HG03139 (cell line): ENCODE results near the gene KLLN.
A peak's percentile ranks its signal among the peaks of the same experiment; 100 is the strongest.
"Not testable (repeated sequence)": the region's sequence is repeated elsewhere in the genome, so short reads cannot be mapped to it uniquely, and the experiment has no call there.

Source experiments
- ATAC-seq: cut with Tn5 transposase; IDR thresholded peaks from one replicate; pipeline ENCODE4 v1.9.1; 2021; ENCODE audit not compliant: unreplicated experiment

KLLN gene

DNA sequence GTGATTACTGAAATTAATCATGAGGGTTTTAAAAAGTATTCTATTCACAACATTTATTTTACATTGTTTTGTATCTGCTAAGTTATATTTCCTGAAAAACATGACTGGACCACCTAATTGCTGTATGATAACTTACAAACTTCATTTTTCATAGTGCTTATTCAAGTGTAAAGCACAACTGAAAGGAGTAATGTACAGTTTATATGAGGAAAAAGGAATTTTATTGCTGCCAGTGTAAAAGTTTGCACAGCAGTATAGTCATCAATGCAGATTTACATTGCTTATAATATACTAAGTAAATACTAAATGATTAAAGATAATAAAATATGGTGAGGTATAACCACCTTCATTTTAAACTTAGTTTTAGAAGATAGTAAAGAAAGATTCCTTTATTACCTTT lies 4.1 kb upstream of the KLLN start:
- ATAC-seq: no peak

DNA sequence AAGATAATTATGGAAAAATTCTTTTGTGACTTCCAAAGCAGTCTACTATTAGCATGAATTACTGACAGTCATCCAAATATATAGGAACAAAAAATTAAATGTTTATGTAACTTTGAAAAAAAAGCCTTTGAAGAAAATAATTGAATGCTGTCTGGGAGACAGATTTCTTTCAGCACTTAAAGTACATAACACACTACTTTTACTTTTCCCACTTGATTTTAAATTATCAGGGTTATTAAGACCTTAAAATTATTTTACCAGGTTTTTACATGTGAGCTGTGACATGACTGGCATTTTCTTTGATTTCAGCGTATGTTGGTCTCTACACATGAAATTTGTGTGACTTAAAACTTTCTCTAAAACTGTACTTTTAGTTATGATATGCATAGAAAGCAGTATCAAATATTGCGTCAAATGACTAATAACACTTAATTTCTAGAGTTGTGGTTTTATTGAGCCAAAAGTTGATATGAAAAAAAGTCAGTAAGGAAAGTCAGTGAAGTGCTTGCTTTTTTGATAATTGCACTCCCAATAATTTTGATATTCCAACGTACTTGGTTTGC lies 3.2 kb upstream of the KLLN start:
- no peak for ATAC-seq

DNA sequence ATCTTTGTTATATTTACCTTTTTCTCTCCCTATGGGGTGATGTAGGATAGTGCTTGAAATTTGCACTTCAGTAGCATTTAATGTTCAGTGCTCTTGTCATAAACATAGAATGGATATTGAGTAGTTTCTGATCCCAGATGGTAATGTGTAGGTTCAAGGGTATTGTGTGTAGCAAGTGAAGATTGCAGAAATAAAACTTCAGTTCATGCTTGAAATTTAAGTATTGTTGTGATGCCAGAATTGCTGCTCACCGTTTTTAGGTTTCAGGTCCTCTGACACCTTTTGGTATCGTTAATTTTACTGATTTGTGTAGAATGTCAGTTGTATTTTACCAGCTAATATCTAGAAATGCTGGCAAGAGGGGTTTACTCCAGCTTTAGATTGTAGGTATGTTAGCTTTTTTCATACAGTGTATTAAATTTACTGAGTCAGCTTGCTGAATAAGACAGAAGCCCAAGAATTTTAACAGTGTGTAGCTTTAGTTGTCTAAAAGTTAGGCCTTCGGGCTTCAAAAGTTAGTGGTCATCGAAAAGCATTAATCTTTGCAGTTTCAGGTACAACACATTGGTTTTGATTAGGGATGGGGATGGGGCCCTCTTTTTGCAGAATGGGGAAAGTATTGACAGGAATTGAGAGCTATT lies 2.0 kb upstream of the KLLN start:
- ATAC-seq: no peak

DNA sequence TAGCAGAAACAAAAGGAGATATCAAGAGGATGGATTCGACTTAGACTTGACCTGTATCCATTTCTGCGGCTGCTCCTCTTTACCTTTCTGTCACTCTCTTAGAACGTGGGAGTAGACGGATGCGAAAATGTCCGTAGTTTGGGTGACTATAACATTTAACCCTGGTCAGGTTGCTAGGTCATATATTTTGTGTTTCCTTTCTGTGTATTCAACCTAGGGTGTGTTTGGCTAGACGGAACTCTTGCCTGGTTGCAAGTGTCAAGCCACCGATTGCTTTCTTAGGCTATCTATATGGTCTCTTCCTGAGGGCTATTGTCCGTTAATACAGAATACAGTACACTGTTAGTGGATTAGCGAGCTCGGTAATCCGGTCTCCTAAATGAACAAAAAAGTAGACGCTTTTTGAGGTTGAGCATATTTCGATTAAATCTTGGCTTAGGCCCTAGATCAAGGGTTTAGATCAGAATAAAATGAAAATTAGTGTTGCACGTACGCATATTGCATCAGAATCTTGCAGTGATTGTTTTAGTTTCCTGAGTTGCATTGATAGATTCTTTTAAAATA lies 1.2 kb upstream of the KLLN start:
- ATAC-seq: no peak

DNA sequence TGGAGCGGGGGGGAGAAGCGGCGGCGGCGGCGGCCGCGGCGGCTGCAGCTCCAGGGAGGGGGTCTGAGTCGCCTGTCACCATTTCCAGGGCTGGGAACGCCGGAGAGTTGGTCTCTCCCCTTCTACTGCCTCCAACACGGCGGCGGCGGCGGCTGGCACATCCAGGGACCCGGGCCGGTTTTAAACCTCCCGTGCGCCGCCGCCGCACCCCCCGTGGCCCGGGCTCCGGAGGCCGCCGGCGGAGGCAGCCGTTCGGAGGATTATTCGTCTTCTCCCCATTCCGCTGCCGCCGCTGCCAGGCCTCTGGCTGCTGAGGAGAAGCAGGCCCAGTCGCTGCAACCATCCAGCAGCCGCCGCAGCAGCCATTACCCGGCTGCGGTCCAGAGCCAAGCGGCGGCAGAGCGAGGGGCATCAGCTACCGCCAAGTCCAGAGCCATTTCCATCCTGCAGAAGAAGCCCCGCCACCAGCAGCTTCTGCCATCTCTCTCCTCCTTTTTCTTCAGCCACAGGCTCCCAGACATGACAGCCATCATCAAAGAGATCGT lies 690 bp upstream of the KLLN start:
- ATAC-seq: not testable (repeated sequence)

DNA sequence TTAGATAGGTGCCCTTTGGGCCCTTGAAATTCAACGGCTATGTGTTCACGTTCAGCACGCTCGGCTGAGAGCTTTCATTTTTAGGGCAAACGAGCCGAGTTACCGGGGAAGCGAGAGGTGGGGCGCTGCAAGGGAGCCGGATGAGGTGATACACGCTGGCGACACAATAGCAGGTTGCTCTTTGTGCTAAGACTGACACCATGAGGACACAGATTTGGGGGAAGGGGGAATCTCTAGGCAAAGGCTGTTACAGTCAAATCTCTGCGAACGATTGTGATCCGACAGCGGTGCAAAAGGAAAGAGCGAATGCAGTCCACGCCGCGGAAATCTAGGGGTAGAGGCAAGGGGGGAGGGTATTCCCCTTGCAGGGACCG lies 667 bp downstream of the KLLN start:
- ATAC-seq: peak; percentile 7

DNA sequence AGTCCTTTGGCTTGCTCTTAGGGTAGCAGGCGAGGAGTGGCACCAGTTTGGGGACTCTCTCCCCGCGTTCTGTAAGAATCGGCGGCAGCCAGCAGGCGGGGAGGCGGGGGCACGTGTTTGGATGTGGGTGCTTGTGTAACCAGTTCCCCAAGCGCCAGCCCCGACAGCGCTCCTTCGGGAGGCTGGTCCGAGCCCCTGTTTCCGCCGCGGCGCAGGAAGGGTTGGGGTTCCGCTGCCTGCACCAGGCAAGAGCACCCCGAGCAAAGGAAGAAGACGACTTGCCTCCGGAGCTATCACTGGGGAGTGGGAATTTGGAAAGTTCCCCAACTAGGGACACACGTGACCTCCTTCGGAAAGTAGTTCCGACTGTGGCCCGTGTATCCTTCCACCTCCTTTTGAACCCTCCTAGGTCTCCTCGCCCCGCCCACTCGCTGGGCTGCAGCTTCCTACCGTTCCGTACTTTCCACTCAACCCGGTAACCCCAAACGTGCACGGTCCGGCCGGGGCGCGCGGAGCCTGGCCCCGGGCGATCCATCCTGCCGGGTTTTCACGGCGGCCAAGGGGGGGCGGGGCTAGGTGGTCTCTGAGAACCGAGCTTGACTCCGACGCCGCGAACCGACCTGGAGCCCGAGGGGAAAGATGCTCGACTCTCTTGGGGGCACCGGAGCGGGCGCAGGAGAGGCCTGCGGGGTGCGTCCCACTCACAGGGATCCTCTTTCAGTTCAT lies 1.2 kb downstream of the KLLN start:
- ATAC-seq: peak; percentile 46

DNA sequence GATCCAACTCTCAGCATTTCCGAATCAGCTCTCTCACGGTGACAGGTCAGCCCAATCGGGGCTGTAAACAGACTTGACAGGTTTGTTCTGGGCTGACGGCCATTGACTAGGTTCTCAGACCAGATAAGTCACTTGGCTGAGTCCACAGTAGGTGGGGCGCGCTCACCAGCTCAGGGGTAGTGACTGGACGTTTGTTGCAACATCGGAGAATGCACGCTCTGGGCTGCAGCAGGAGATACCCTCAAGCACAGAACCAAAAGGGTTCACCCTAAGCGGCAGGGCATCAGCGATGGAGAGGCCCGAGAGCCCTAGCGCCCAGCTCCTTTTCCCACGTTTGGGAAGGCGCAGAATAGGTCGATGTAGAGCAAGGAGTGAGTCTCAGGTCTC lies 1.8 kb downstream of the KLLN start:
- ATAC-seq: peak; percentile 11

DNA sequence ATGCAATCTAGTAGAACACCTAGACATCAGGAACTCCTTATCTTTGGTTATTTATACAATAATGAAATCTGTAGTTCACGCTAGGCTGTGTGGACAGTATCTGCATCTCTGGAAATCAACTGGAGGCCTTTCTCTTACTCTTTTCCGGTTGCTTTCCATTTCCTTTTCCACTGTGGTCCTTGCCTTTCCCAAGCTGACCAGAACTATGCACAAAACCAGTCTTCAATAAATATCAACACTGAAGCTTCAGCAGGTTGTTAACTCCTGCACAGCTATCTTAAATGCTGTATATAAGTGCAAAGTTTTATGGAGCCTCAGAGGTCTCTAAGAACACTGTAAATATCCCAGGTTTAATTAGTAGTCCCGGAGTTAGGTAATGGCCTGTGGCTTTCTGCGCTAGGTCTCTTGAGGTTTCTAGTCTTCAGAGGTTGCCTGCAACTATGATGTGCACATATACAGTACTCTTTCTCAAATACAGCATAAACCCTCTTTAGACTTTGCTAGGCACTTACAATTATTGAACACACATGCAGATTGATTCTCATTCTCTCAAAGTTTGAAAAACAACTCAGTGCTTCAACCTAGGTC lies 2.4 kb downstream of the KLLN start:
- no peak for ATAC-seq

DNA sequence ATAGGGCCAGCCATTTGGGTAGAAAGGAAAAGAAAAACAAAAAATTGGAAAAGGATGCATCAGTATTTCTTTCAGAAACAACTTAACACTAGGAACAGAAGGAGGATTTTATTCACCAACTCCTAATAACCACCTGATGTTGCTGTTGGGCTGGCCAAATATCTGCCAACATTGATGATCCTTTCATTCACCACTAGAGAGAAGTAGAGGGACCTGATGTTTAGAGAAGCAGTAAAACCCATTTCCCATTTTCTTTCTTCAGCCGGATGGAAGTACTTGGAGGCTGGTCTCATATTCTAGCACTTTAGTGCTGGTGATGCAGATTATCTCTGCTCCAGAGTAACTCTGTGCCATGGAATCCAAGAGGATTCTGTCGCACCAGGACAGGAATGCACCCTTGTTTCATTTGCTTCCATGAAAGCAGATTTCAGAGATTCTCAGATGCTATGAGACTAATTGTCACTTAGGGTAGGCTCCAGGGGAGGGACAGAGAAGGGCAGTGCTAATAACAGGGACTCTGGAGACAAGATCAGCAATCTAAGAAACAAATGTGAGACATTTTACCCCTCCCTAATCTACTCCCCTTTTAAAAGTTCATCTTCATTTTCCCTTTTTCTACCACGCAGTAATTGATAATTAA lies 3.1 kb downstream of the KLLN start:
- ATAC-seq: no peak

DNA sequence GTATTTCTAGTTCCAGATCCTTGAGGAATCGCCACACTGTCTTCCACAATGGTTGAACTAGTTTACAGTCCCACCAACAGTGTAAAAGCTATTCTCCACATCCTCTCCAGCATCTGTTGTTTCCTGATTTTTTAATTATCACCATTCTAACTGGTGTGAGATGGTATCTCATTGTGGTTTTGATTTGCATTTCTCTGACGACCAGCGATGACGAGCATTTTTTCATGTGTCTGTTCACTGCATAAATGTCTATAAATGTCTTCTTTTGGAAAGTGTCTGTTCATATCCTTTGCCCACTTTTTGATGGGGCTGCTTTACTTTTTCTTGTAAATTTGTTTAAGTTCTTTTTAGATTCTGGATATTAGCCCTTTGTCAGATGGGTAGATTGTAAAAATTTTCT lies 7.7 kb downstream of the KLLN start:
- ATAC-seq: not testable (repeated sequence)

DNA sequence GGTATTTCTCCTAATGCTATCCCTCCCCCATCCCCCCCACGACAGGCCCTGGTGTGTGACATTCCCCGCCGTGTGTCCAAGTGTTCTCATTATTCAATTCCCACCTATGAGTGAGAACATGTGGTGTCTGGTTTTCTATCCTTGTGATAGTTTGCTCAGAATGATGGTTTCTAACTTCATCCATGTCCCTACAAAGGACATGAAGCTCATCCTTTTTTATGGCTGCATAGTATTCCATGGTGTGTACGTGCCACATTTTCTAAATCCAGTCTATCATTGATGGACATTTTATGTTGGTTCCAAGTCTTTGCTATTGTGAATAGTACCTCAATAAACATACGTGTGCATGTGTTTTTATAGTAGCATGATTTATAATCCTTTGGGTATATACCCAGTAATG lies 8.1 kb downstream of the KLLN start:
- ATAC-seq: not testable (repeated sequence)

DNA sequence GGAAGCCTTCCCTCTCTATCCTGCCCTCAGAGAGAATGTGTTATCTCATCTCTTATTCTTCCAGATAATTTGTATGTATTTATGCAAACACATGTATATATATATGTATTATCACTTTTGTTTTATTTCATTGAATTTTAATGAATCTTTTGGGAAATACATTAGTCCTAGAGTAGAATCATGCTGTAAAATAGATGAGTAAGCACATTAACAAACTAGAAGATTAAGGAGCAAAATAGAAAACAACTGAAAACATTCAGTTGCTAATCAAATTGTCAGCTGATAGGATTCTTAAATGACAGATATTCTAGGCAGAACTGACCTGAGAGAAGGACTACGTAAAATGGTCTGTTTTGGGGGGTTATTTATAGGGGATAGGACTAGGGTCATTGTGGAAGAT lies 11.2 kb downstream of the KLLN start:
- ATAC-seq: no peak

DNA sequence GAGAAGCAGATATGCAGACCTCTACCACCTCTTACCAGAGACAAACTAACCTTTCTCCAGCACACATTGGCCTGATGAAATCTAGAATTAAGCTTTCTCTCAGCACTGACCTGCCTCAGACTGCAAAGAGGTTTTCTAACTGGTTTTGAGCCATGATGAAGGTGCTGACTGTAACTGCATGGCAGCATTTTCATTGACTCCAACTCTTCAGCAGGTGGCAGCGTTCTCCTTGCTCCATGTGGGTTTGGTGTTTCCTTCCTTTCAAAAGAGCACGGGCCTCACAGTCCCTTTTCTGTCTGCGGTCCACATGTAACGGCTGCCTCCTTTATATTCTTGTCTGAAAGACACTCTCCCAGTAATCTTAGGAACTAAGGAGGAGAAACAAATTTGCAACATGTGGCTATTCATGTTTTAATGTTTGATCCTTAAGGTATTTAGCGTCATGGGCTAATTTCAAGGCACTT lies 12.6 kb downstream of the KLLN start:
- no peak for ATAC-seq

DNA sequence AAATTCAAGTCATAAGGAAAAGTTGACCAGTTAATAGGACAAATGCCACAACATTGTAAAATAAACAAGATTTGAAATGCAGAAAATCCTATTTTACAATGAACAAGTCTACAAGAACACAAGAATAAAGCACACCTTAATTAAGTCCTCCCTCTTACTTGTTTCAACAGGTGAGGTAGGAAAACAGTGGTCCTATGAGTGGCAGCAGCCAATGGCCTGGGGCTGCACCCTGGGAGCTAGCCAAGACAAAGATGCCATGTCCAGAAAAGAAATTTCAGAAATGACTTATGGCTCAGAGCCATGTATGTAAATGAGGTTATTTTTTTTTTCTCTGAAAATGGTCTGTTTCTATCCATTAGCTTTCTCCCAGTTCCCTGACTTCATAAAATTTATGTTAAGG lies 14.3 kb downstream of the KLLN start:
- no peak for ATAC-seq

DNA sequence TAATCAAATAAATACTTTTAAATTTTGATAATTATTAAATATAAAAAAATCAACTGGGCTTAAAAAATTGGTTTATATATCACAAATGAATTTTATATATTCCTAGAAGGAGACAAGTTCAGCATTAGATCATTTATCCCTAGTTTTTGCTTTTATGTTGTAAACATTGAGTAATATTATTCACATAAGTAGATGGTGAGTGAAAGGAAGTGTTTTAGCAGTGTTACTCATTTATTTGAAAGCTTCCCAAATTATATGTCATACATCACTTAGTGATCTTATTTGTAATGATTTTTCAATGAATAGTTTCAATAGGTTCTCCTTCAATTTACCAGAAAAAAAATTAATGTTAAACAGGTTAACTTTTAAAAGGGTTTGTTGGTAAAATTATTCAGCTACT lies 15.8 kb downstream of the KLLN start:
- ATAC-seq: no peak

DNA sequence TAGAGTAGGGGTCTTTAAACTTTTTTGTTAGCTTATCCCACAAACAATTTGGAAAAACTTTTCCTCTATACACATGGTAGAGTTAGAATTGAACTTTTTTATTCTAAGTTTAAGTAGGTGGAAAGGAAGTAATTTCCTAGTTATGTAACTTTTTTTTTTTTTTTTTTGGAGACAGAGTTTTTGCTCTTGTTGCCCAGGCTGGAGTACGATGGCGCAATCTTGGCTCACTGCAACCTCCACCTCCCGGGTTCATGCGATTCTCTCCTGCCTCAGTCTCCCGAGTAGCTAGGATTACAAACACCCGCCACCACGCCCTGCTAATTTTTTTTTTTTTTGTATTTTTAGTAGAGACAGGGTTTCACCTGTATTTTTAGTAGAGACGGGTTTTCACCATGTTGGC lies 16.6 kb downstream of the KLLN start:
- ATAC-seq: not testable (repeated sequence)

DNA sequence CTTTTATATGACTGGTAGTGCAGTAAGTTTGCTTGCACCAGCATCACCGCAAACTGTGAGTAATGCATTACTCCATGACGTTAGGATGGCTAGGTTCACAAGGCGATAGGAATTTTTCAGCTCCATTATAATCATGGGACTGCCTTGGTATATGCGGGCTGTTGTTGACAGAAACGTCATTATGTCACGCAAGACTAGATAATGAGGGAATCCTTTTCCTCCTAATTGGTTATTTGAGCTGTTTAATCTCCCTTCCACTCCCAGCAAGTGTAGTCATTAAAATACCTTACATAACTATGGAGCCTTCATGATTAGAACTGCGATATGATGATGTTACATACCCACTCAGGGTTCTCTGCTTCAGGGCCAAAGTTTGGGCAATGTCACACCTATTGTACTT lies 17.3 kb downstream of the KLLN start:
- ATAC-seq: no peak

DNA sequence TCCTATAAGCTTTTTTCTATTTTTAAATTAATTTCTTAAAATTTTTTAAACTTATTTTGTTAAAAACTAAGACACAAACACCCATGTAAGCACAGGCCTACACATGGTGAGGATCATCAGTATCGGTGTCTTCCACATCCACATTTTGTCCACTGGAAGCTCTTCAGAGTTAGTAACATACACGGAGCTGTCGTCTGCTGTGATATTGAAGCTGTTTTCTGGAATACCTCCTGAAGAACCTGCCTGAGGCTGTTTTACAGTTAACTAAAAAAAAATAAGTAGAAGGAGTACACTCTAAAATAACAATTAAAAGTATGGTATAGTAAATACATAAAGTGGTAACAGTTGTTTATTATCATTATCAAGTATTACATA lies 17.7 kb downstream of the KLLN start:
- ATAC-seq: no peak

DNA sequence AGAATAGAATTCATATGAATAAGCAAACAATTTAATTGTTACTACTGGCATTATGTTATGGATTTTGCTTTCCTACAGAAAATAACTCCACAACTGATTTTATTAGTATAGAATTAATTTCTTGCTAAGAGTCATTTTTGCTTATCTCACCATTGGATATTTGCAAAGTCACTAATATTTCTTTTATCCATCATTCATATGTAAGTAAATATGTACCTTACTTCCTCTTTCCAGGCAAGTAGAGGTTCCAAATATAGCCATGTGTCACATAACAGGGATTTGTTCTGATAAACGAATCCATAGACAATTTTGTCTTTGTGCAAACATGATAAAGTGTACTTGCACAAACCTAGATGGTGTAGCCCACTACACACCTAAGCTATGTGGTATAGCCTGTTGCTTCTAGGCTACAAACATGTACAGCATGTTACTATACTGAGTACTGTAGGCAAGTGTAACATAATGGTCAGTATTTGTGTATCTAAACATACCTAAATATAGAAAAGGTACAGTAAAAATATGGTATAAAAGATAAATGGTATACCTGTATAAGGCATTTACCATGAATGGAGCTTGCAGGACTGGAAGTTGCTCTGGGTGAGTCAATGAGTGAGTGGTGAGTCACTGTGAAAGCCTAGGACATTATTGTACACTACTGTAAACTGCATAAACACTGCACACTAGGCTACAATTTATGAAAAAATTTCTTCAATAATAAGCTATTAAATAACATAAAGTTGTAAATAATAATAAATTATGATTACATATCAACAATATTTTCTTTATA lies 18.3 kb downstream of the KLLN start:
- ATAC-seq: no peak
